PC-3 (cell line): Measurements from ENCODE around the gene EYS.

Experiments used
- CTCF ChIP-seq: fragments of 300-600 bp; sonication (generic); conservative IDR thresholded peaks from 2 replicates; pipeline ENCODE4 v1.5.1; 2017; ENCODE audit warnings: antibody characterized with exemption, low read depth, mild to moderate bottlenecking, low read length
- EZH2 ChIP-seq: fragments of 300-600 bp; sonication (generic); IDR thresholded peaks from one replicate; pipeline ENCODE4 v1.6.1; 2017; ENCODE audit warnings: antibody characterized with exemption, mild to moderate bottlenecking, low read length; ENCODE audit not compliant: unreplicated experiment

GRCh38 chr6:63803371-63803770, 1903.7 kb downstream of the EYS start:
- TF ChIP-seq CTCF (no peak), EZH2 (no peak)
